Lung (tissue), 12 donors: ENCODE data around the gene RIN1. TPM values are rescaled to one million over a fixed set of nuclear protein-coding genes. Genes with fewer than 3 reads are reported as not detected.

Experiments used
- ATAC-seq: fragments of 200-7000 bp; cut with Tn5 transposase; one replicate; pipeline ENCODE4 v1.9.1; 2020; ENCODE audit warnings: moderate number of reproducible peaks; ENCODE audit not compliant: insufficient read depth, low FRiP score
- DNase-seq, 3 donors: peaks; one replicate each; pipeline ENCODE4 v3.0.0-alpha.2; 2013 to 2017
- H3K27ac ChIP-seq, 2 donors: one replicate each; pipeline ENCODE4 v1.5.1; 2013; ENCODE audit warnings: mild to moderate bottlenecking in 2 of 2, moderate library complexity in 2 of 2, control low read depth in 1 of 2, inconsistent platforms in 1 of 2, low read depth in 1 of 2, low read length in 1 of 2
- H3K27me3 ChIP-seq, 3 donors: one replicate each; pipeline ENCODE4 v1.5.1; 2013; ENCODE audit warnings: low read length in 2 of 3; ENCODE audit not compliant: control insufficient read depth in 3 of 3, insufficient read depth in 3 of 3
- H3K36me3 ChIP-seq, 4 donors: one replicate each; pipeline ENCODE4 v1.5.1; 2013; ENCODE audit warnings: low read length in 4 of 4, mild to moderate bottlenecking in 1 of 4, moderate library complexity in 1 of 4; ENCODE audit not compliant: control insufficient read depth in 4 of 4, insufficient read depth in 4 of 4
- H3K4me1 ChIP-seq, 5 donors: one replicate each; pipeline ENCODE4 v1.5.1; 2013; ENCODE audit warnings: low read length in 5 of 5, mild to moderate bottlenecking in 2 of 5, moderate library complexity in 1 of 5; ENCODE audit not compliant: control insufficient read depth in 5 of 5, insufficient read depth in 5 of 5
- H3K4me3 ChIP-seq: one replicate; pipeline ENCODE4 v1.5.1; 2013; ENCODE audit warnings: mild to moderate bottlenecking, control low read depth, moderate library complexity
- H3K9ac ChIP-seq, 2 donors: one replicate each; pipeline ENCODE4 v1.5.1; 2013; ENCODE audit warnings: low read length in 2 of 2, control low read depth in 1 of 2; ENCODE audit not compliant: insufficient read depth in 1 of 2
- H3K9me3 ChIP-seq, 4 donors: one replicate each; pipeline ENCODE4 v1.5.1; 2013; ENCODE audit warnings: low read length in 3 of 4, mild to moderate bottlenecking in 1 of 4, moderate library complexity in 1 of 4; ENCODE audit not compliant: control insufficient read depth in 4 of 4, insufficient read depth in 3 of 4
- CTCF ChIP-seq: IDR thresholded peaks from 2 replicates; pipeline ENCODE4 v1.5.1; 2012; ENCODE audit warnings: mild to moderate bottlenecking; ENCODE audit errors: control extremely low read depth, extremely low read depth
- WGBS, 2 donors: extraction: QIAGEN DNeasy Blood & Tissue Kit; methylation state at CpG; one replicate each; pipeline ENCODE4 v1.1.7; 2013; 5-methylcytosine and 5-hydroxymethylcytosine counted together
- polyA plus RNA-seq, 2 donors: library from polyadenylated mRNA; stranded (reverse); fragments of 200-250 nt; gene quantifications; one replicate each; pipeline ENCODE4 v1.2.1, GENCODE V29; 2013
- total RNA-seq, 2 donors: library from RNA; depleted of rRNA in 1 of 2; stranded (reverse); fragments of >200 nt in 1 of 2; gene quantifications; one replicate each; pipeline ENCODE4 v1.2.1, GENCODE V29; 2014 to 2021
- donor health status: control.
- donor health status: control.
- donor health status: Bipolar disorder and iron deficiency.
- donor health status: healthy.
- donor health status: DM: yes; HTN: yes; CAD: no.

The RIN1 gene
- total and polyA plus RNA-seq, 4 donors: 1.9 to 15.1 (median 9.6) TPM

- peaks cover 4 to 20% (median 12%) of the 10 kb centered on the region in 5 donors for H3K4me1 ChIP-seq
- H3K9ac ChIP-seq: no peak overlapping the region
- no peaks in the 10 kb centered on the region for H3K9me3 ChIP-seq
- no peak for ATAC-seq
- H3K36me3 ChIP-seq: peaks cover 3 to 18% (median 10%) of the 10 kb centered on the region in 4 donors
- 91 to 92% methylated on average over 13 of the region's 13 CpGs for WGBS, 2 donors
- TF ChIP-seq CTCF: no peak
- no peak for DNase-seq
- no peaks in the 10 kb centered on the region for H3K27me3 ChIP-seq
- H3K4me3 ChIP-seq: no peak overlapping the region
- no peak overlapping the region for H3K27ac ChIP-seq
Measured at GRCh38 chr11:66285250-66285947, 50.8 kb downstream of the RIN1 start.

DNA sequence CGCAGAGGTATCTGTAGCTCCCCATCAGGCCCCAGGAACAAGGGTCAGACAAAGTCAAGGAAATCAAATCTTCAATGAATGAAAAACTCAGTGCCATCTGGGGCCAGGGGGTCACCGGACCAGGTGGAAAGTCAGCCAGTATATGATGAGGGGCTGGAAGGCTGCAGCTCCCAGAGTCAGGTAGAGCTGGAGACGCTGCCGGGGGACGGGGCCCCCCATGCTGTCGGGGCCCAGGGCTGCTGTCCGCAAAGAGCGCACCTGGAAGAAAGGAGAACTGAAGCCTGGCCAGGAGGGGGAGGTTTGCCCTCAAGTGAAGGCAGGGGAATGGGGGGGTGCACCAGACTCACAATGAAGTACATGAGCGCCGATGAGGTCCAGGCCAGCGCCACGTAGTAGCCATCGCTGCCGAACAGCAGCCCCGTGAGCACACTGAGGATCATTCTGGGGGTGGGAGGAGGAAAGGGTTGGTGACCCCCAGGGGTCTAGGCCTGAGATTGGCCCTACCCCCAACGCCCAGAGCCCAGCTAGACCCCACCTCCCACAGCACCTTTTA lies 51.6 kb downstream of the RIN1 start:
- WGBS, 2 donors: 97 to 98% methylated on average over 15 to 16 of the region's 16 CpGs
- DNase-seq (no peak), ATAC-seq (no peak)
- Histone ChIP-seq H3K27me3 (no peaks in the 10 kb centered on the region), H3K36me3 (peaks cover 3 to 18% (median 10%) of the 10 kb centered on the region in 4 donors), H3K9ac (no peak overlapping the region), H3K4me1 (peaks cover 0 to 21% (median 6%) of the 10 kb centered on the region in 5 donors), H3K9me3 (no peaks in the 10 kb centered on the region), H3K4me3 (no peak overlapping the region), H3K27ac (no peak overlapping the region)
- no peak for TF ChIP-seq CTCF

GRCh38 chr11:66283461-66284105 lies 52.7 kb downstream of the RIN1 start:
- 84 to 88% methylated on average over 14 of the region's 14 CpGs for WGBS, 2 donors
- ATAC-seq (no peak), DNase-seq (no peak)
- Histone ChIP-seq H3K27ac (no peak overlapping the region), H3K27me3 (peaks cover 0 to 2% (median 0%) of the 10 kb centered on the region in 3 donors), H3K9ac (no peak overlapping the region), H3K36me3 (peaks cover 3 to 18% (median 10%) of the 10 kb centered on the region in 4 donors), H3K9me3 (no peaks in the 10 kb centered on the region), H3K4me3 (no peak overlapping the region), H3K4me1 (peaks cover 0 to 20% (median 5%) of the 10 kb centered on the region in 5 donors)
- no peak for TF ChIP-seq CTCF
